OCI-LY7 (cell line): ENCODE measurements around the gene TCL1B. TPM values are rescaled to one million over a fixed set of nuclear protein-coding genes. Genes with fewer than 3 reads are reported as not detected.

Source experiments
- BruUV-seq: library from RNA; stranded (reverse); fragments of 400-500 nt; replicated peaks from 2 replicates; lab custom pipeline; 2021; lab: Mats Ljungman, UMichigan
- CTCF ChIA-PET: fragments of 300-600 bp; sonication (Branson Sonifier 250); formaldehyde crosslinking; loops from one replicate; lab custom pipeline; 2022; ENCODE audit warnings: antibody characterized with exemption; ENCODE audit not compliant: unreplicated experiment; lab: Charles Lee
- POLR2A ChIA-PET: fragments of 300-600 bp; sonication (Branson Sonifier 250); formaldehyde crosslinking; loops from one replicate; lab custom pipeline; 2022; ENCODE audit warnings: antibody characterized with exemption; lab: Charles Lee
- DNase-seq: peaks from one replicate; pipeline ENCODE4 v3.0.0-alpha.2; 2015; ENCODE audit warnings: low spot score
- H2AFZ ChIP-seq: fragments of 200-600 bp; sonication (generic), shearing (Covaris generic); 2 replicates; pipeline ENCODE4 v1.6.1; 2014; ENCODE audit warnings: mild to moderate bottlenecking, antibody characterized with exemption, low read length, moderate library complexity
- H3K27ac ChIP-seq: fragments of 200-600 bp; sonication (generic); 2 replicates; pipeline ENCODE4 v1.5.1; 2014; ENCODE audit warnings: mixed run types, low read depth, mild to moderate bottlenecking, moderate library complexity, low read length, inconsistent platforms; ENCODE audit not compliant: poor library complexity, severe bottlenecking
- H3K36me3 ChIP-seq: fragments of 200-600 bp; sonication (generic); 2 replicates; pipeline ENCODE4 v1.6.1; 2014; ENCODE audit warnings: mild to moderate bottlenecking, antibody characterized with exemption, low read length, moderate library complexity, mixed read lengths; ENCODE audit not compliant: insufficient read depth
- H3K4me1 ChIP-seq: fragments of 200-600 bp; sonication (generic); 2 replicates; pipeline ENCODE4 v1.5.1; 2014; ENCODE audit warnings: mild to moderate bottlenecking, low read length; ENCODE audit not compliant: insufficient read depth, poor library complexity, severe bottlenecking
- H3K4me2 ChIP-seq: fragments of 200-600 bp; sonication (generic); 2 replicates; pipeline ENCODE4 v1.6.1; 2014; ENCODE audit warnings: mild to moderate bottlenecking, low read length
- H3K4me3 ChIP-seq: fragments of 200-600 bp; sonication (generic); 2 replicates; pipeline ENCODE4 v1.5.1; 2014; ENCODE audit warnings: mild to moderate bottlenecking, low read depth, low read length; ENCODE audit not compliant: poor library complexity, severe bottlenecking
- H3K79me2 ChIP-seq: fragments of 200-600 bp; sonication (generic); 2 replicates; pipeline ENCODE4 v1.6.1; 2016; ENCODE audit warnings: low read depth, mild to moderate bottlenecking, low read length, moderate library complexity, mixed read lengths; ENCODE audit not compliant: insufficient read depth
- H3K9me2 ChIP-seq: fragments of 200-600 bp; sonication (generic); 2 replicates; pipeline ENCODE4 v1.6.1; 2016; ENCODE audit warnings: mild to moderate bottlenecking, low read length, mixed read lengths; ENCODE audit not compliant: insufficient read depth
- H3K9me3 ChIP-seq: fragments of 200-600 bp; sonication (generic); 2 replicates; pipeline ENCODE4 v1.6.1; 2014; ENCODE audit warnings: mild to moderate bottlenecking, mixed run types, low read length, mixed read lengths
- H4K20me1 ChIP-seq: fragments of 200-600 bp; sonication (generic); 2 replicates; pipeline ENCODE4 v1.6.1; 2014; ENCODE audit warnings: mild to moderate bottlenecking, antibody characterized with exemption, low read length, moderate library complexity, mixed read lengths; ENCODE audit not compliant: insufficient read depth
- CTCF ChIP-seq: fragments of 200-600 bp; sonication (generic); conservative IDR thresholded peaks from 2 replicates; pipeline ENCODE4 v1.5.1; 2014; ENCODE audit warnings: mild to moderate bottlenecking, antibody characterized with exemption, low read length, moderate library complexity, mixed read lengths
- EZH2phosphoT487 ChIP-seq: fragments of 200-600 bp; sonication (generic); IDR thresholded peaks from 2 replicates; pipeline ENCODE4 v1.6.1; 2018; ENCODE audit warnings: low read depth, borderline replicate concordance, mild to moderate bottlenecking, mixed run types, antibody characterized with exemption, low read length, moderate library complexity, mixed read lengths
- intact Hi-C: fragments of 100-400 bp; cut with micrococcal nuclease; formaldehyde crosslinking; loops from one replicate; pipeline ENCODE4 v1.10.0; 2022; ENCODE audit not compliant: unreplicated experiment
- total RNA-seq, 2 experiments: library from RNA; depleted of rRNA in 1 of 2; stranded (reverse); fragments of >200 nt in 1 of 2; shearing (Covaris generic) in 1 of 2; gene quantifications; 2 replicates each; pipeline ENCODE4 v1.2.3, GENCODE V29; 2014 to 2022

The TCL1B gene
- total RNA-seq, 2 experiments from 2014 or later: 5.6 to 75.2 TPM

GRCh38 chr14:95697764-95698163, 11.5 kb downstream of the TCL1B start:
- H4K20me1 ChIP-seq: no peaks in the 10 kb centered on the region
- H3K79me2 ChIP-seq: no peaks in the 10 kb centered on the region
- H3K9me2 ChIP-seq: no peaks in the 10 kb centered on the region
- intact Hi-C loops: loop anchor here (5.0 kb wide), 1 partner anchor 75 kb away; no protein-coding TSS in a partner anchor
- peak overlapping the region; percentile 73 for H3K4me2 ChIP-seq
- BruUV-seq: no TSS peak
- H3K4me1 ChIP-seq: peaks cover 97% of the 10 kb centered on the region
- H3K4me3 ChIP-seq: peak overlapping the region; percentile 49
- ChIA-PET CTCF (interaction anchor here (1.9 kb wide), 1 partner anchor 32 kb away, joined by 9 read pairs; no protein-coding TSS in a partner anchor), POLR2A (interaction anchor here (0.5 to 12.5 kb wide), 9 partner anchors 11 to 46 kb away, joined by 3 to 235 read pairs (median 9); no protein-coding TSS in a partner anchor)
- TF ChIP-seq CTCF (no peak), EZH2phosphoT487 (no peak)
- H3K27ac ChIP-seq: peak overlapping the region; percentile 100
- H2AFZ ChIP-seq: peak overlapping the region; percentile 44; the same call in 1 of the 2 replicates
- no peaks in the 10 kb centered on the region for H3K9me3 ChIP-seq
- peak; percentile 94 for DNase-seq
- H3K36me3 ChIP-seq: peaks cover 12% of the 10 kb centered on the region

DNA sequence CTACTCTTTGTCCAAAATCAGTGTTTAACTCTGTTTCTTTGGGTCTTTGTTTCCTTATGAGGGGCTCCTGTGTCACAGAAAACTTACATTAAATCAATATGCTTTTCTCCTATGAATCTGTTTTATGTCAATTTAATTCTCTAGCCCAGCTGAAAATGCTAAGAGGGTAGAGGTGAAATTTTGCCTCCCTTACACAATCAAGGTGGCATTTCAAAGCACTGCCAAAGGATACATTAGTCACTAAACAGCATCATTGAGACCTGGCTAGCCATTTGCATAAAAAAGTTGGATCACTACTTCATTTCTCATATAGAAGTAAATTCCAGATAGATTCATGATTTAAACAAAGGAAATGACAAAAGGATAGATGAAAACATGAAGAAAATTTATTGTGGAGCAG, 12.1 kb downstream of the TCL1B start:
- ChIA-PET POLR2A (interaction anchor here (1.3 to 12.5 kb wide), 6 partner anchors 12 to 46 kb away, joined by 5 to 235 read pairs (median 14); no protein-coding TSS in a partner anchor), CTCF (interaction anchor here (1.9 kb wide), 1 partner anchor 33 kb away, joined by 9 read pairs; no protein-coding TSS in a partner anchor)
- H3K4me1 ChIP-seq: peaks cover 97% of the 10 kb centered on the region
- no peaks in the 10 kb centered on the region for H3K9me2 ChIP-seq
- intact Hi-C loops: loop anchor here (5.0 kb wide), 1 partner anchor 74 kb away; no protein-coding TSS in a partner anchor
- peak overlapping the region; percentile 49 for H3K4me3 ChIP-seq
- H3K4me2 ChIP-seq: peak overlapping the region; percentile 73
- no peaks in the 10 kb centered on the region for H3K79me2 ChIP-seq
- no peaks in the 10 kb centered on the region for H3K9me3 ChIP-seq
- no TSS peak for BruUV-seq
- peaks cover 12% of the 10 kb centered on the region for H3K36me3 ChIP-seq
- DNase-seq: peak; percentile 48
- peak overlapping the region; percentile 44; the same call in 1 of the 2 replicates for H2AFZ ChIP-seq
- H3K27ac ChIP-seq: peak overlapping the region; percentile 100
- TF ChIP-seq EZH2phosphoT487: no peak
- TF ChIP-seq CTCF: no peak
- H4K20me1 ChIP-seq: no peaks in the 10 kb centered on the region

- Histone ChIP-seq H3K9me3 (no peaks in the 10 kb centered on the region), H3K27ac (peak overlapping the region; percentile 100), H3K36me3 (peaks cover 7% of the 10 kb centered on the region; the same call in 1 of the 2 replicates), H2AFZ (peak overlapping the region; percentile 66), H3K4me2 (peak overlapping the region; percentile 73), H3K4me1 (peaks cover 99% of the 10 kb centered on the region), H3K9me2 (no peaks in the 10 kb centered on the region), H3K4me3 (no peak overlapping the region), H3K79me2 (no peaks in the 10 kb centered on the region), H4K20me1 (no peaks in the 10 kb centered on the region)
- peak; percentile 50 for DNase-seq
- ChIA-PET CTCF (no interaction called here), POLR2A (interaction anchor here (0.8 to 12.5 kb wide), 6 partner anchors 10 to 163 kb away, joined by 3 to 235 read pairs (median 7); no protein-coding TSS in a partner anchor)
- BruUV-seq: no TSS peak
- intact Hi-C loops: loop anchor here (5.0 kb wide), 1 partner anchor 73 kb away; no protein-coding TSS in a partner anchor
- TF ChIP-seq EZH2phosphoT487 (no peak), CTCF (no peak)
These were observed 13.2 kb downstream of the TCL1B start for GRCh38 chr14:95699412-95699811.
